ENCODE data around the gene SBF2.
A peak's percentile ranks its signal among the peaks of the same experiment; 100 is the strongest.

Gene SBF2

GRCh38 chr11:9752091-9752490 lies 541.9 kb downstream of the SBF2 start:
- no peak overlapping the region for H2BK15ac ChIP-seq (ENCODE audit: low read depth, poor library complexity, severe bottlenecking)

GRCh38 chr11:9750551-9750950 lies 543.5 kb downstream of the SBF2 start:
- Histone ChIP-seq H3K79me1 (replicated peaks; ENCODE audit: low read length, poor library complexity, severe bottlenecking) (peaks cover 18% of the 10 kb centered on the region), H3K27me3 (ENCODE audit: control insufficient read depth in 1 of 2, insufficient read depth in 1 of 2, low read length in 2 of 2) (no peaks in the 10 kb centered on the region), H3K18ac (ENCODE audit: low read depth in 1 of 2, low read length in 2 of 2) (no peak overlapping the region), H2BK15ac (ENCODE audit: low read depth, poor library complexity, severe bottlenecking) (no peak overlapping the region), H2BK120ac (ENCODE audit: low read depth, low read length) (no peak overlapping the region), H3K9me3 (ENCODE audit: control insufficient read depth, low read length) (no peaks in the 10 kb centered on the region), H3K4me2 (ENCODE audit: low read length, poor library complexity, severe bottlenecking) (no peak overlapping the region), H4K8ac (ENCODE audit: low read length) (peak overlapping the region; percentile 48), H2BK5ac (ENCODE audit: low read depth, low read length, poor library complexity, severe bottlenecking) (no peak overlapping the region), H3K36me3 (ENCODE audit: control insufficient read depth in 1 of 2, insufficient read depth in 2 of 2, low read depth in 1 of 2, low read length in 2 of 2) (peaks cover 15 to 49% of the 10 kb centered on the region in 2 experiments), H3K4me1 (ENCODE audit: control insufficient read depth, insufficient read depth, low read depth, low read length) (peaks cover 18% of the 10 kb centered on the region), H3K9ac (ENCODE audit: low read length) (peak overlapping the region; percentile 4), H3K4ac (ENCODE audit: low read depth in 1 of 2, low read length in 2 of 2) (no peak overlapping the region), H3K27ac (ENCODE audit: low read length, poor library complexity, severe bottlenecking) (no peak overlapping the region), H2AK5ac (ENCODE audit: low read length, severe bottlenecking) (peak overlapping the region; percentile 40), H3K14ac (ENCODE audit: low read length in 2 of 2) (no peak overlapping the region), H3K4me3 (ENCODE audit: insufficient read depth in 1 of 2, low read depth in 1 of 2, low read length in 2 of 2) (no peak overlapping the region), H2BK12ac (ENCODE audit: low read length in 2 of 2) (no peak overlapping the region), H4K91ac (ENCODE audit: low read length) (no peak overlapping the region), H2AFZ (ENCODE audit: low read depth, low read length) (no peak overlapping the region), H3K23ac (ENCODE audit: low read length in 2 of 2) (no peak overlapping the region)
- no peak for DNase-seq
- 77% methylated on average over 4 of the region's 4 CpGs for WGBS

More at GRCh38 chr11:9752091-9752490, 541.9 kb downstream of the SBF2 start:
- no peak overlapping the region for H3K14ac ChIP-seq (ENCODE audit: low read length in 2 of 2)
- peak overlapping the region; percentile 70 for H3K9ac ChIP-seq (ENCODE audit: low read length)
- H3K18ac ChIP-seq (ENCODE audit: low read depth in 1 of 2, low read length in 2 of 2), result no peak overlapping the region
- no peak overlapping the region for H3K4ac ChIP-seq (ENCODE audit: low read depth in 1 of 2, low read length in 2 of 2)
- H3K36me3 ChIP-seq (ENCODE audit: control insufficient read depth in 1 of 2, insufficient read depth in 2 of 2, low read depth in 1 of 2, low read length in 2 of 2), result peaks cover 10 to 34% of the 10 kb centered on the region in 2 experiments
- H2BK12ac ChIP-seq (ENCODE audit: low read length in 2 of 2), result peak overlapping the region in 1 of 2 experiments; percentile 9
- 96% methylated on average over 3 of the region's 3 CpGs for WGBS
- H2AK5ac ChIP-seq (ENCODE audit: low read length, severe bottlenecking), result peak overlapping the region; percentile 31
- peak overlapping the region; percentile 5 for H3K27ac ChIP-seq (ENCODE audit: low read length, poor library complexity, severe bottlenecking)
- no peak overlapping the region for H3K4me3 ChIP-seq (ENCODE audit: insufficient read depth in 1 of 2, low read depth in 1 of 2, low read length in 2 of 2)
- no peak overlapping the region for H2AFZ ChIP-seq (ENCODE audit: low read depth, low read length)
- no peak overlapping the region for H4K8ac ChIP-seq (ENCODE audit: low read length)
- H3K23ac ChIP-seq (ENCODE audit: low read length in 2 of 2), result no peak overlapping the region
- peak; percentile 55 for DNase-seq
- peaks cover 8% of the 10 kb centered on the region for H3K79me1 ChIP-seq (replicated peaks; ENCODE audit: low read length, poor library complexity, severe bottlenecking)
- no peak overlapping the region for H2BK120ac ChIP-seq (ENCODE audit: low read depth, low read length)
- H2BK5ac ChIP-seq (ENCODE audit: low read depth, low read length, poor library complexity, severe bottlenecking), result no peak overlapping the region
- no peak overlapping the region for H3K4me2 ChIP-seq (ENCODE audit: low read length, poor library complexity, severe bottlenecking)
- H4K91ac ChIP-seq (ENCODE audit: low read length), result no peak overlapping the region
- no peaks in the 10 kb centered on the region for H3K9me3 ChIP-seq (ENCODE audit: control insufficient read depth, low read length)
- H3K27me3 ChIP-seq (ENCODE audit: control insufficient read depth in 1 of 2, insufficient read depth in 1 of 2, low read length in 2 of 2), result no peaks in the 10 kb centered on the region
- peaks cover 33% of the 10 kb centered on the region for H3K4me1 ChIP-seq (ENCODE audit: control insufficient read depth, insufficient read depth, low read depth, low read length)

GRCh38 chr11:9748361-9748970 lies 545.6 kb downstream of the SBF2 start:
- H2BK5ac ChIP-seq (ENCODE audit: low read depth, low read length, poor library complexity, severe bottlenecking), result no peak overlapping the region
- H3K4ac ChIP-seq (ENCODE audit: low read depth in 1 of 2, low read length in 2 of 2), result no peak overlapping the region
- no peak overlapping the region for H2BK15ac ChIP-seq (ENCODE audit: low read depth, poor library complexity, severe bottlenecking)
- peak overlapping the region in 1 of 2 experiments; percentile 44 for H3K18ac ChIP-seq (ENCODE audit: low read depth in 1 of 2, low read length in 2 of 2)
- no peak overlapping the region for H3K4me2 ChIP-seq (ENCODE audit: low read length, poor library complexity, severe bottlenecking)
- no peak overlapping the region for H3K4me3 ChIP-seq (ENCODE audit: insufficient read depth in 1 of 2, low read depth in 1 of 2, low read length in 2 of 2)
- peak overlapping the region; percentile 39 for H3K9ac ChIP-seq (ENCODE audit: low read length)
- no peak overlapping the region for H3K14ac ChIP-seq (ENCODE audit: low read length in 2 of 2)
- no peak overlapping the region for H2BK12ac ChIP-seq (ENCODE audit: low read length in 2 of 2)
- H3K27me3 ChIP-seq (ENCODE audit: control insufficient read depth in 1 of 2, insufficient read depth in 1 of 2, low read length in 2 of 2), result no peaks in the 10 kb centered on the region
- peak overlapping the region; percentile 71 for H2AK5ac ChIP-seq (ENCODE audit: low read length, severe bottlenecking)
- no peaks in the 10 kb centered on the region for H3K9me3 ChIP-seq (ENCODE audit: control insufficient read depth, low read length)
- no peak overlapping the region for H4K8ac ChIP-seq (ENCODE audit: low read length)
- no peak overlapping the region for H2BK120ac ChIP-seq (ENCODE audit: low read depth, low read length)
- H4K91ac ChIP-seq (ENCODE audit: low read length), result no peak overlapping the region
- H3K79me1 ChIP-seq (replicated peaks; ENCODE audit: low read length, poor library complexity, severe bottlenecking), result peaks cover 18% of the 10 kb centered on the region
- peak overlapping the region; percentile 41 for H3K27ac ChIP-seq (ENCODE audit: low read length, poor library complexity, severe bottlenecking)
- H3K36me3 ChIP-seq (ENCODE audit: control insufficient read depth in 1 of 2, insufficient read depth in 2 of 2, low read depth in 1 of 2, low read length in 2 of 2), result peaks cover 15 to 62% of the 10 kb centered on the region in 2 experiments
- DNase-seq, result peak; percentile 83
- no peak overlapping the region for H3K23ac ChIP-seq (ENCODE audit: low read length in 2 of 2)
- H3K4me1 ChIP-seq (ENCODE audit: control insufficient read depth, insufficient read depth, low read depth, low read length), result peaks cover 9% of the 10 kb centered on the region
- no peak overlapping the region for H2AFZ ChIP-seq (ENCODE audit: low read depth, low read length)
- WGBS, result 96% methylated on average over 5 of the region's 7 CpGs

DNA sequence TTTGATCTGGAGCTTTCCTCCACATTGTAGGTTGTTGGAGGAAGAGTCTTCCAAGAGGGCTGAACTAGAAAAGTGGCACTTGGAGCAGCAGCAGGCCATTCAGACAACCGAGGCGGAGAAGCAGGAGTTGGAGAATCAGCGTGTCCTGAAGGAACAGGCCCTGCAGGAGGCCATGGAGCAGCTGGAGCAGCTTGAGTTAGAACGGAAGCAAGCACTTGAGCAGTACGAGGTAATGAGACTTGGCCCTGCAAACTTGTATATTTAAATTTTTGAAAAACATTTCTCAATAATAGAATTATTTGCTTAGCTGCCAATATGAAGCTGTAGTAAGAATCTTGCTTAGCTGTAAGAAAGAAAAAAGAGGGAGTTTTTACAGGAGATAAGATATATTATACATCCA lies 546.2 kb downstream of the SBF2 start:
- no peak overlapping the region for H3K4me3 ChIP-seq (ENCODE audit: insufficient read depth in 1 of 2, low read depth in 1 of 2, low read length in 2 of 2)
- H3K36me3 ChIP-seq (ENCODE audit: control insufficient read depth in 1 of 2, insufficient read depth in 2 of 2, low read depth in 1 of 2, low read length in 2 of 2), result peaks cover 15 to 62% of the 10 kb centered on the region in 2 experiments
- WGBS, result 81% methylated on average over 3 of the region's 5 CpGs

More for the DNA sequence above, 546.2 kb downstream of the SBF2 start:
- no peak overlapping the region for H2BK120ac ChIP-seq (ENCODE audit: low read depth, low read length)
- no peak overlapping the region for H3K4me2 ChIP-seq (ENCODE audit: low read length, poor library complexity, severe bottlenecking)
- no peak overlapping the region for H2BK5ac ChIP-seq (ENCODE audit: low read depth, low read length, poor library complexity, severe bottlenecking)
- no peak overlapping the region for H3K14ac ChIP-seq (ENCODE audit: low read length in 2 of 2)
- no peak overlapping the region for H2BK15ac ChIP-seq (ENCODE audit: low read depth, poor library complexity, severe bottlenecking)
- H4K91ac ChIP-seq (ENCODE audit: low read length), result no peak overlapping the region
- H3K4ac ChIP-seq (ENCODE audit: low read depth in 1 of 2, low read length in 2 of 2), result peak overlapping the region in 1 of 2 experiments; percentile 40
- no peak for DNase-seq
- peak overlapping the region; percentile 39 for H3K9ac ChIP-seq (ENCODE audit: low read length)
- no peak overlapping the region for H3K18ac ChIP-seq (ENCODE audit: low read depth in 1 of 2, low read length in 2 of 2)
- peaks cover 18% of the 10 kb centered on the region for H3K79me1 ChIP-seq (replicated peaks; ENCODE audit: low read length, poor library complexity, severe bottlenecking)
- H3K4me1 ChIP-seq (ENCODE audit: control insufficient read depth, insufficient read depth, low read depth, low read length), result peaks cover 9% of the 10 kb centered on the region
- no peak overlapping the region for H2BK12ac ChIP-seq (ENCODE audit: low read length in 2 of 2)
- H4K8ac ChIP-seq (ENCODE audit: low read length), result no peak overlapping the region
- H3K9me3 ChIP-seq (ENCODE audit: control insufficient read depth, low read length), result no peaks in the 10 kb centered on the region
- peak overlapping the region; percentile 23 for H2AK5ac ChIP-seq (ENCODE audit: low read length, severe bottlenecking)
- H3K23ac ChIP-seq (ENCODE audit: low read length in 2 of 2), result no peak overlapping the region
- no peak overlapping the region for H2AFZ ChIP-seq (ENCODE audit: low read depth, low read length)
- no peaks in the 10 kb centered on the region for H3K27me3 ChIP-seq (ENCODE audit: control insufficient read depth in 1 of 2, insufficient read depth in 1 of 2, low read length in 2 of 2)
- H3K27ac ChIP-seq (ENCODE audit: low read length, poor library complexity, severe bottlenecking), result peak overlapping the region; percentile 27

All from mesenchymal stem cell (in vitro differentiated cells and primary cell).